ENCODE results near the gene EPS15.
"Not testable (repeated sequence)": the region's sequence is repeated elsewhere in the genome, so short reads cannot be mapped to it uniquely, and the experiment has no call there.

EPS15 gene

DNA sequence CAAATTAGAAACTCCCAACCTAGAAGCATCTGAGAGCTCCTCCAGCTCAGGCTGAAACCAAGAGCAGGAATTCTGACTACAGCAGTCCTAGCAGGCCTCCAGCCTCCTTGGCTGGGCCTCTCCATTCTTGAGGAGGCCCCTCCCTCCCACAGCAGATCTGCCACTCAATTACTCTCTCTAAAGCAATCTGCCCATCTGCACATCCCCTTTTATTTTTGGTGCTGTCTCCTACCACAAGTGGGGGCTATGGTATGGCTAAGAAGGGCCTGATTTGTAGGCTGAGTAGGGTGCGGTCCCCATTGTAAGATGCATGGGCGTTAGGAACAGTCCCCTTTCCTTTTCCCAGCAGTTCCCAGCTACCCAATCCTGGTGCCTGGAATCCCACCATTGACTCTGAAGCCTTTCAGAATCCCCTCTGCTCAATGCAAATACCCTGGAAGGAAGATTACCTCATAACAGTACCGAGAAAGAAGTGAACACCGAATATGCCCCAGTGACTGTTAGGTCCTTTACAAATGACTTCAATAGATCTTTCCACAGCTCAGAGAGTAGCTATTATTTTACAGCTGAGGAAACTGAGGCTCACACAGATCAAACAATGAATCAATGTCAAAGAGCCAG, 177.1 kb downstream of the EPS15 start:
- DNase-seq (ENCODE audit: low read depth in 1 of 2, low spot score in 1 of 2) = no peak

DNA sequence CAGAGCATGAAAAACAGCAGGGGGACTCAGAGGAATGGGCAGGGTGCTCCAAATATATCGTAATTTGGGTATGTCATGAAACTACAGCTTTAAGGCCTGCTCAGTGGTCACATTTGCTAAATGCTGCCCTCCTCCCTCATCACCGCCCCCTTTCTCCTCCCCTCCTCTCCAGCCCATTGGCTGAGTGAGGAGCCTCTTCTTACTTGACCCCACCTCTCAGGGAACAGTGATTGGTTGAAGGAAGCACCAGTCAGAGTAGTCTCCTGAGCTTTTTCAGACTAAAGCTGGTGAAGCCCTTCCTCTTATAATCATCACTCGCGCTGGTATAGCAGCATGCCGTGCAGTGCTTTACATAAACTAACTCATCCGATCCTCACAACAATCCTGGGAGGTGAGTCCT, 178.7 kb downstream of the EPS15 start:
- DNase-seq (ENCODE audit: low read depth in 1 of 2, low spot score in 1 of 2) = no peak

DNA sequence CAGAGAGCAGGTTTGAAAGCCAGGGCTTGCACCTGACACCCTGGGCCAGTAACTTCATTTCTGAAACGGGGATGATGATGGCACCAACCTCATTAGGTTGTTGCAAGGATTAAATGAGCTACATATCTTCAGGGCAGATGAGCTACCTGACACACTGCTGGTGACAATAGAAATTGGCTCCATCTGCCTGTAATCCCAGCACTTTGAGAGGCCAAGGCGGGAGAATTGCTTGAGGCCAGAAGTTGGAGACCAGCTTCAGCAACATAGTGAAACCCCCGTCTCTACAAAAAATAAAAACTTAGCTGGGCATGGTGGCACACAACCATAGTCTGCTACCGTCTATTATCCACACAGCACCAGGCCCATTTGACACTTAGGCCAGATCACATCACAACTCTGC, 182.4 kb downstream of the EPS15 start:
- DNase-seq (ENCODE audit: low read depth in 1 of 2, low spot score in 1 of 2) = no peak

DNA sequence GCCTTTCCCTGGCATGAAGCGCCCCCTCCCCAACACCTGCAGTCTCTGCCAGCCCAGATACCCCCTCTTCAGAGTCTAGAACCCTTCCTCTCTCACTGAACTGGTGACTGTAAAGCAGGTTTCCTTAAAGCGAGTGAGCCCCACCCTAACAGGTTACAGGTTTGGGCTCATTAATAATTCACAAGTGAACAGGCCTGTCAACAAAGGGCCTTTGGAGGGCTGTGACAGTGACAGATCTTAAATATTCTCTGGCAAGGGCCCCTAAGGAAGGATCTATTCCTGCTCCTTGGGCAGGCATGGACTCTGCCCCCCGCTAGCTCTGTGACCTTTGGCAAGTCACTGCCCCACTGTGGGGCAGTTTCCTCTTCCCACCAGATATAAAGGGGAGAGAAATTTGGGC, 183.1 kb downstream of the EPS15 start:
- no peak for DNase-seq (ENCODE audit: low read depth in 1 of 2, low spot score in 1 of 2)

DNA sequence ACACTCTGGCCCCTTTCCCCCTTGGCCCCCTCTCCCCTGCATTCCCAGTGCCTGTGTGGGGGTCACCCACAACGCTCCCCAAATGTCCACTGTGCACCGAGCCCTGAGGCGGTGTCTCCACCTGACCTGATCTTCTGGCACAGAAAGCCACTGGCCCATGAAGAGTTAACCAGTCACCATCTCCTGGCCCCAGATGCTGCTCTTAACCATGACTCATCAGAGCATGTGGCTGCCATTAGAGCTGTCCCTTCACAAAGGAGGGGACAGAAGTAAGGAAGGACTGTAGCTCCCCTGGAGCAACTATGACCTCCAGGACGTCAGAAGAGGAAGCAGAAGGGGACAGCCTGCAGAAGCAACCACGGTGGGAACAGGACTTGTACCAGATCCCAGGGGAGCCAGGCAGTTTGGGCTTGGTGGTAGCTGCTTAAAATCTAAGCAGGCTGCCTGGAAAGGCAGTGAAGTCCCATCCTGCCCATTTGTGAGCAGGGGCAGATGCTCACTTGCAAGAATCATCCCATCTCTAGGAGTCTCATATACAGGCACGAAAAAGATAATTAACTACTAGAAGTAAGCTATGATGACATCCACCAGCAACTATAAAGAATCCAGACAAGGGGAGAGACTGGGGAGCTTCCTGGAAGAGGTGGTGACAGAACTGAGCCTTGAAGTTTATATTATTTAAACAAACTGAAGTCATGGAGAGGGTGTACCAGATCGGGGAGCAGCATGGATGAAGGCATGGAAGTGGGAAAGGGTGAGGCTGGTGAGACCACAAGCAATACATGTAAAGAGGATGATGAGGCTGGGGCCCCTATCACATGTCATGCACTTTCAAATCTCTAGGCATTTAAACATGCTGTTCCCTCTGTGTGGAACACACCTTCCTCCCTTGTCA, 187.6 kb downstream of the EPS15 start:
- no peak for DNase-seq (ENCODE audit: low read depth in 1 of 2, low spot score in 1 of 2)

DNA sequence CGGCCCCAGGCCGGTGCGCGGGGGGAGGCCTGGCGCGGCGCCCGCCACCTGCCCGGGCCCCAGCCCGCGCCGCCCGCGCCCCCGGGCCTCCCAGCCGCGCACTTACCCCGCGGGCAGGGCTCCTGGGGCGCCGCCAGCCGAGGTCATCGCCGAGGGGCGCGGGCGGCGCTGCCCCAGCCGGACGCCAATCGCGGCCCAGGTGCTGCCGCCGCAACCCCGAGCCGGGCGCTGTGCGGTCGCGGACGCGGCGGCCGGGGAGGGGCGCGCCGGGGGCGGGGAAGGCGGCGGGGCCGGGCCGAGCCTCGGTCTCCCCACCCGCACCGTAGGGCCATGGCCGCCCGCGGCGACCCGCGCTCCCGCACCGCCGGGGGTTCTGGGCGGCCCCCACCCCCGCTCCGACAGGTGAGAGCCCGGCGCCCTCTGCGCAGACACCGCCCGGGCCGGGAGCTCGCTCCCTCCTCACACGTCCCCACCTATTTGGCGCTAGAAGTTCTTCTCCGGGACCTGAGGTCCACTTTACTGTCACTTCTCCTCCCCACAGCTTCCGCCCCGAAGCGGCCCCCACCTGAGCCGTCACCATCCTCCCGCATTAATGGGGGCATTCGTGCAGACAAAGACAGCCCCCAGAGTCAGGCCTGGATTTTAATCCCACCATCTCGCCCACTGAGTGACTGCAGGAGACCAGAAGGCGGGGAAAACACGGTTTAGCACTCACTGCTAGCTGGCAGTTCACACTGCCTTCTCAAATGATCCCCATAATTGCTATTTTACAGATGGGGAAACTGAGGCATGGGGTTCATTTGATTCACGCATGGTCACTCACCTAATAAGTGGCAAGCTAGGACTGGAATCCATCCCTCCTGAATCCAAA, 188.5 kb downstream of the EPS15 start, which contains the start of gene TTC39A:
Gene TTC39A (minus strand): TSS at position 232 of the 871 bp plus-strand sequence. CDS start 85 bp downstream, at position 147.
- no peak for DNase-seq (ENCODE audit: low read depth in 1 of 2, low spot score in 1 of 2)

DNA sequence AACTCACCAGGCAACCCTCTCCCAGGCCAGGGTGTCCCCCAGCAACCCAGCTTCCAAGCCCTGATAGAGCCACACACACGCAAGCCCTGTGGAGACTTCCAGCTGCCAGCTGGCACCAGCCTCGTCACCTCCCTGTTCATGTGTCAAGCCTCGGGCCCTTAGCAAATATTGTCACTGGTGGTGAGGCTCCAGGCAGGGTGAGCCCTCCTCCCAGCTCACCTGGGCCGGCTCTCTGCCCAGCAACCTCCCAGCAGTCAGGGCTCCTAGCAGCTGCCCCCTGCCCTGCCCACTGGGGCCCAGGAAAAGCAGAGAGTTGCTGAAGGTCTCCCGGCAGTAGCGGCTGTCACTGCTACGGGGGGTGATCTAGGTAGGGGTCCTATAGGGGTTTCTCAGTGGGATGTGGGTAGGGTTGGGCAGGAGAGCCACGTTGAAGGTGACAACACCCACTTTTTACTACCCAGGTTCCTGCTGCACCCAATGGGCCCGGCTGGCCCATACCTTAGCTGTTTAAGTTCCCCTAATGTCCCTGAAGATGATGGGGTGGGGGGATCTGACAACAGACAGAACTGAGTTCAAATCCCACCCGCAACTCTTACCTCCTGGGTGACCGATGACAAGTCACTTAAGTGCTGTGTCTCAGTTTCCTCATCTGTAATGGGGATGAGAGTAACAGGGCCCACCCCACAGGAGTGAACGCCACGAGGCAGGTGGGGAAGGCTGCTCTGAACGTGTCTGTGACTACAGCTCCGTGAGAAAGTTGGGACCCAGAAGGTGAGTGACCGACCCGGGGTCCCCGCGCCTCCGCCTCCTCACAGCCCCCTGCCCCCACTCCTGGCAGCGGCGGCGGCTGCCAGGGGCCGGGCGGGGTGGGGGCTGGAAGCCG, 189.4 kb downstream of the EPS15 start:
- no peak for DNase-seq (ENCODE audit: low read depth in 1 of 2, low spot score in 1 of 2)

DNA sequence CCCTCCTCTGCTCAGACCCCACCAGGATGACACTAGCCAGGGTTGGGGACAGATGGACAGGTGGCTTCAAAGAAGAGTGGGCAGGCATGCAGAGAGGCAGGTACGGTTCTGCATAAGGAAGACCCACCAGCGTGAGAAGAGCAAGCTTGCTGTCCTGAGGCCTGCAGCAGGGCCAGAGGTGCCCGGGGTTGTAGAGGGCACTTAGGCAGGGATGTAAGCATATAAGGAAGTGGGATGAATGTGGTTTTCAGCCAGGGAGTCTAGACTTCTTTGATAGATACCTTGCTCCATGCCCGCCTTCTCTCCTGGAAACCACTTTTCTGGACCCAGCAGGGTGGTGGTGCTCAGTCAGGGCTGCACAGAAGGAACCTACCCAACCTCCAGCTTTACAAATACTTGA, 190.1 kb downstream of the EPS15 start:
- no peak for DNase-seq (ENCODE audit: low read depth in 1 of 2, low spot score in 1 of 2)

DNA sequence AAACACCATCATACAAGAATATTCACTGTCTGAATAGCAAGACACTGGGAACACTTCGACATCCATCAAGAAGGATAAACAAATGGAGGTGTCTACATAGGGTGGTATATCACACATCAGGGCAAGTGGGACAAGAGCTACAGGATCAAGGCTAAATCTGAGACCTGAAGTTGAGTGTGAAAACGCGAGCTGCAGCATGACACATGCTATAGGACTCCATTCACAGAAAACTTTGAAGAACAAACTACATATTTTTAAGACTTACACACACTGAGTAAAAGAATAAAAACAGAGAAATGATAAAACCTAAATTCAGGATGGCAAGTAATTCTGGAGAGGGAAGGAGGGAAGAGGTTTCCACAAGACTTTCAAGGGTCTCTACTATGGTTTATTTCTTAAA, 190.8 kb downstream of the EPS15 start:
- no peak for DNase-seq (ENCODE audit: low read depth in 1 of 2, low spot score in 1 of 2)

DNA sequence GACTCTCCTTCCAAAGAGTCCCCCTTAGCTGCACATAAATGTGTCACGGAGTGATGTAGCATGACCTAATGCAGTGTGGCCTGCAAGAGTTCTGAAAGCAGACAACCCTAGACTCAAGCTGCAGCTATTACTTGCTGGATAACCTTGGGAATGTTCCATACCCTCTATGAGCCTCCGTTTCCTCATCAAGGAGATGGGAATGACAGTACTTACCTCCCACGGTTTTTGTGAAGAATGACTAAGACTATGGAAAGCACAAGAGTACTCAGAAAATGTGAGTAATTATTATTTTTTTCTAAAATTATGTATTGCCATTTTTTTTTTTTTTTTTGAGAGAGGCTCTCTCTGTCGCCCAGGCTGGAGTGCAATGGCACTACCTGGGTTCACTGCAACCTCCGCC, 191.7 kb downstream of the EPS15 start:
- DNase-seq (ENCODE audit: low read depth in 1 of 2, low spot score in 1 of 2) = no peak

DNA sequence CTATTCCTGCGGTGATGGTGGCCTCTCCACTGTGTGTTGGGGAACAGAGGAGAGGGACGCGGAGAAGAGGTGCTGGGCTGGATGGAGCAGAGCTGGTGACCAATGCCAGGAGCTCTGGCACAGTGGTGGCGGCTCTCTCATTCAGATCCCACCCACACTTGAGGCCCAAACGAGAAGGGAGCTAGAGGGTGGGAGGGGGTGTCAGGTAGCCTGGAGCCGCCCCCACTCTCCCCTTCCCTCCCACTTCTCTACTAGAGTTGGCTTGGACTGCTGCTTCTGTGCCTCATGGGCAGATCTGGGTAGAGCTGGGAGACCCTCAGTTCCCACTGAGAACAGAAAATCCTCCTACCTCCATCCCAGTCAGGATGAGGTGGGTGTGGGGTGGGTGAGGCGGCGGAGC, 192.2 kb downstream of the EPS15 start:
- DNase-seq (ENCODE audit: low read depth in 1 of 2, low spot score in 1 of 2) = no peak

DNA sequence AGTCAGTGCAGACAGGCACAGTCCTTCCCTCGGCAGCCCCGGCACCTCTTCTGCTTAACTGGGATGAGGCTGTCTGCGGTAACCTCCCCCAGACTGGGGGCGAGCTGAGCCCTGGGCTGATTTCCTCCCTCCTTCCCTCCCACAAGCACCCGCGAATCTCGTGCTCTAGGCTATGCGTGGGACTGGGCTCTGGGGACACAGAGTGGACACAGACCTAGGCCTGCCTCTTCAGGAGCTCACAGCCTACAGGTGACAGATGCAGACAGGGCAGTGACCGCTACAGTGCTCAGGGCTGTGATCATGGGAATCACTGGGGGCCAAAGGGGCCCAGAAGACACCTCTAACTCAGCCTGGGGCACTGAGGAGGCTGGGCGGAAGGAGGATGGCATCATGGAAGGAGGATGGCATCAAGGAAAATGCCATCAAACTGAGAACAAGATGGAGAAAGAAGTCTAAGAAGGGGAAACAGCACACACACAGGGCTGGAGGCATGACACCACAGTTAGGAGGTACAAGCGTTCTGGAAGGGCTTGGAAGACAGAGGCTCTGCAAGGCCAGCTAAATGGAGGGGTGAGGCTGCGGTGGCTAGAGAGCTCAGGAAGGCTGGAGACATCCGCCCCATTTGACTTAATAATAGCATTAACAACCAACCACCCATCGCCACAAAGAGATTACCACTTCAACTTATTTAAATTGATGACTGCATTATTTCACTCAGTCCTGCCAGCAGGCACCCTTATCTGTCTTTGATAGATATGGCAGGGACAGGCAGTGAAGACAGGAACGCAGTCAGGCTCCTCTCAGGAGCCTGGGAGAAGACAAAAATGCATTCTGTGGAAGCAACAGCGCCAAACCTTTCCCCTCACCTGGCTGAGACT, 192.9 kb downstream of the EPS15 start:
- DNase-seq (ENCODE audit: low read depth in 1 of 2, low spot score in 1 of 2) = no peak

DNA sequence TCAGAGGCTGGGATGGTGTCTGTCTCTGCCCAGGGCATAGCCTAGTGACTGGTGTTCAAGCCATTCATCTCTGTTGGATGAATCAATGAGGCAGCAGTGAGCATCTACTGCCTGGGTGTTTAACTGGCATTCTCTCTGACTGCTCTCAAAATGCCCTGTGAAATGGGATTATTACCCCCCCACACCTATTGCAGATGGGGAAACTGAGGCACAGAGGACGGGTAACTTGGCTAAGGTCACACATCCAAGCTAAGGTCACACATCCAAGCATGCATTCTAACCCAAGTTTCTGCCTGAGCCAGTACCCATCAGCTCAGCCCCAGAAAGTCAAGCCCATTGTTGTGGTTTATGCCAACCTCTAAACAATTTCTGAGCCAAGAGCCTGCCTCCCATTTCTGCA, 193.7 kb downstream of the EPS15 start:
- DNase-seq (ENCODE audit: low read depth in 1 of 2, low spot score in 1 of 2) = no peak

DNA sequence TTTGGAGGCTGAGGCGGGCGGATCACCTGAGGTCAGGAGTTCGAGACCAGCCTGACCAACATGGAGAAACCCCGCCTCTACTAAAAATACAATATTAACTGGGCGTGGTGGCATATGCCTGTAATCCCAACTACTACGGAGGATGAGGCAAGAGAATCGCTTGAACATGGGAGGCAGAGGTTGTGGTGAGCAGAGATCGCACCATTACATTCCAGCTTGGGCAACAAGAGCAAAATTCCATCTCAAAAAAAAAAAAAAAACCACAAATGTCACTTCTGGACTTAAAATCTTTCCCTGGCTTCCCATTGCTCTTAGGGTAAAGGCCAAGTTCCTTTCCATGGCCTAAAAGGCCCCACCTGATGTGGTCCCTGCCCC, 194.1 kb downstream of the EPS15 start:
- DNase-seq (ENCODE audit: low read depth in 1 of 2, low spot score in 1 of 2) = not testable (repeated sequence)

DNA sequence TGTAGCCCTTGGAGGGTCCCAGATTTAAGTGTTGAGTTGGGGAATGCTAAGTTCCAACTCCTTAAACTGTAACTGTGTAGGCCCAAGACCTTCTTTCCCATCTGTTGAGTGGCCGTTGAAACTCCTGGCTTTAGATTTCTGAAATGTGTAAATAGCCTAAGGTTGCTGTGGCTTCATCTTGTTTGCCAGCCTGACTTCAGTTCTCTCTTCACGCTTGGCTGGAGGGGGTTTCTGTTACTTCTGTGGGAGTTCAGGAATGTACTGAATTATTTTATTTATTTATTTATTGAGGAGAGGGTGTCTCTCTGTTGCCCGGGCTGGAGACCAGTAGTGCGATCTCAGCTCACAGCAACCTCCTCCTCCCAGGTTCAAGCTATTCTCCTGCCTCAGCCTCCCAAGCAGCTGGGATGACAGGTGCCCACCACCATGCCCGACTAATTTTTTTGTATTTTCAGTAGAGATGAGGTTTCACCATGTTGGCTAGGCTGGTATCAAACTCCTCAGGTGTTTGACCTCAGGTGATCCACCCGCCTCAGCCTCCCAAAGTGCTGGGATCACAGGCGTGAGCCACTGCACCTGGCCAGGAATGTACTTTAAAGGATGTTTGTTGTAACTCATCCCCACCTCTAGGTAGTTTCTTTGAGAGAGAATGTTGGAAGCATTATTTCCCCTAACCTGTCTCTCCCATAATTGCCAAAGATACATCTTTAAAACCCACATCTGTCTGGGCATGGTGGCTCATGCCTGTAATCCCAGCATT, 194.6 kb downstream of the EPS15 start:
- DNase-seq (ENCODE audit: low read depth in 1 of 2, low spot score in 1 of 2) = no peak

DNA sequence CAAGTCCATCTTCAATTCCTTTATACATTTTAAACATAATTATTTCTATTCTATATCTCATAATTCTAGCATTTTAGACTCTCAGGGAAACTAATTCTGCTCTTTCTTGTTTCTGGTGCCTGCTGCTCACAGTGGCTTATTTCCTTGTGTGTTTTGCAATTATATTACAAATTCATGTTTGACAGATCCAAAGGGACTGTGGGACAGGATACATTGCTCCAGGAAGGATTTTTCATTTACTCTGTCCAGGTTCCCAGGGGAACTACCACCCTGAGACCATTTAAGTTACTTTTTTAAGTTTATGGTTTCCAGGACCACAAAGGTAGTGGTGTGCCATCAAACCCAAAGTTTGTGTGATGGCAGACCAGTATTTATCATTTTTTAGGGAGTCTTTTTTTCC, 195.3 kb downstream of the EPS15 start:
- no peak for DNase-seq (ENCODE audit: low read depth in 1 of 2, low spot score in 1 of 2)

DNA sequence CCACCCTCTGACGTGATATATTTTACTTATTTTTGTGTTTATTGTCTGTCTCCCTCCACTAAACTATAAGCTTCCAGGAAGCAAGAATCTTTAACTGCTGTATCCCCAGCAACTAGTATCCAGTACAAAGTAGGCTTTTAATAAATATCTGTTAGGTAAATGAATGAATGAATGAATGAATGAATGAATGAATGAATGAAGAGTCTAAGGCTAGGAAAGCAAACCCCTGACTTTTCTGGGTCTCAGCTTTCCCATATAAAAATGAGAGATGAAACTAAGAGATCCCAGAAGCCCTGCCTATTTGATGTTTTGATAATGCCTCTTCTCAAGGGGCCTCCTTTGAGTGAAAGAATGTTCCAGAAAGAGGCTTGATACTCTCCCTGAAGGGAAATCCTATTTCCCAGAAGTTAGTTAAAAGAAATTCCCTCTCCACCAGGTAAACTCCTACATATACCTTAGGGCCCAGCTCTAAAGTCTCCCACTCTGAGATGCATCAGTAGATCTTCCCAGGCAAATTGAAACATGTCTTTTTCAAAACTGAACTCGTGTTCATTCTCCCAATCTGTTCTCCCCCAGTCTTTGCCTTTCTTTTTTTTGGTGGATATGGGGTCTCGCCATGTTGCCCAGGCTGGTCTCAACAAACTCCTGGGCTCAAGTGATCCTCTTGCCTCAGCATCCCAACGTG, 196.5 kb downstream of the EPS15 start:
- no peak for DNase-seq (ENCODE audit: low read depth in 1 of 2, low spot score in 1 of 2)

DNA sequence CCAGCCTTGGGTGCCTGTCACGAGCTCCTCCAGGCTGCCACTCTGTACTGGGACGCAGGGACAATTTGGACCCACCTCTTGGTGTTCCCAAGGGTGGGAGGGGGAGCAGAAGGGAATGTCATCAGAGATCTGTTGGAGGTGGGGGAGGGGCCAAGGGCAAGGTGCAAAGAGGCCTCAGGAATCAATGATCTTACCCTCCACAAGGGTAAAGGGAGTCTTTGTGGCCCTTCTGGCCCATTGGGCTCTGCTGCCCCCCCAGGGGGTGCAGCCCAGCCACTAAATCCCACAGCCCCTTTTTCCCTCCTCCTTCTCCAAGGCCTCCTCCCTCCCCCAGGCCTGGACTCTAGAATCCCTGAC, 197.2 kb downstream of the EPS15 start:
- DNase-seq (ENCODE audit: low read depth in 1 of 2, low spot score in 1 of 2) = no peak
